Upper lobe of left lung (tissue), 4 donors: ENCODE data around the gene COX17.

ENCODE experiments used
- POLR2A ChIP-seq, 4 donors: fragments of 450-650 bp; IDR thresholded peaks; one replicate each; pipeline ENCODE4 v1.5.1; 2016 to 2017; ENCODE audit warnings: antibody characterized with exemption in 4 of 4, mild to moderate bottlenecking in 2 of 4
- POLR2AphosphoS5 ChIP-seq, 2 donors: sonication (generic); formaldehyde crosslinking; IDR thresholded peaks; one replicate each; pipeline ENCODE4 v1.5.1; 2017; ENCODE audit warnings: antibody characterized with exemption in 2 of 2

DNA sequence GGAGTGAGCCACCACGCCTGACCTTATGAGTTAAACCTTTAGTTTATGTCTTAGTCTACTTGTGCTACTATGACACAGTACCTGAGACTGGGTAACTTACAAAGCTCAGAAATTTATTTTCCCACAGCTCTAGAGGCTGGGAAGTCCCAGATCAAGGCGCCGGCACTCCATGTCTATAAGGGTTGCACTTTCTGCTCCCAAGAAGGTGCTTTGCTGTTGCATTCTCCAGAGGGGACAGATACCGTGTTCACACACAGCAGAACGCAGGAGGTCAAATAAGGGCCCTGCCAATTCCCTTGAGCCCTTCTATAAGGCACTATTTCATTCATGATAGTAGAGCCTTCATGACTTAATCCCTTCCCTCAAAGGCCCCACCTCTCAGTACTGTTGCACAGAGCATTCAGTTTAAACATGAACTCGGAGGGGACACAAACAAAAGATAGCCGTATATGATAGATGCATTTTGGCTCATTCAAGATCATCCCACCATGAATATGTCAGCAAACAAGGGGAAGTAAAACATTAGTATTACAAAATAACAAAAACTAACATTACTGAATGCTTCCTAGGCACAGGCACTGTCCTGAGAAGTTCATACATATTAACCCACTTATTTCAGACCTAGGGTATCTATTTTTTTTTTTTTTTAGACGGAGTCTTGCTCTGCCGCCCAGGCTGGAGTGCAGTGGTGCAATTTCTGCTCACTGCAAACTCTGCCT lies 53.0 kb downstream of the COX17 start:
- TF ChIP-seq POLR2A (IDR thresholded peaks at IDR 0.05) (no peak), POLR2AphosphoS5 (IDR thresholded peaks at IDR 0.05) (no peak)
